Activated CD8-positive, alpha-beta memory T cell treated with anti-CD3 and anti-CD28 coated beads, Interleukin-2, amount 10 ng/mL, durations not matched to agents 7 days and 5 days (primary cell): ENCODE results near the gene DOCK1. TPM values are rescaled to one million over a fixed set of nuclear protein-coding genes. Genes with fewer than 3 reads are reported as not detected.

Experiments
- ATAC-seq: fragments of 150-1000 bp; cut with Tn5 transposase; one replicate; pipeline ENCODE4 v1.10.0; 2021; ENCODE audit warnings: moderate library complexity
- CTCF ChIA-PET: fragments of 350-600 bp; sonication (Branson Sonifier 250); formaldehyde crosslinking; loops from one replicate; lab custom pipeline; 2021; ENCODE audit warnings: antibody characterized with exemption; lab: Charles Lee
- DNase-seq: peaks from one replicate; pipeline ENCODE4 v3.0.0-alpha.2; 2020
- H3K27ac Mint-ChIP-seq: one replicate; pipeline ENCODE4 v1.8.0; 2021; ENCODE audit warnings: mild to moderate bottlenecking, mixed read lengths
- H3K27me3 Mint-ChIP-seq: one replicate; pipeline ENCODE4 v1.8.0; 2021; ENCODE audit warnings: mixed read lengths
- H3K36me3 Mint-ChIP-seq: one replicate; pipeline ENCODE4 v1.8.0; 2021; ENCODE audit warnings: mild to moderate bottlenecking, mixed read lengths
- H3K4me1 Mint-ChIP-seq: one replicate; pipeline ENCODE4 v1.8.0; 2021; ENCODE audit warnings: mixed read lengths
- H3K4me3 Mint-ChIP-seq: one replicate; pipeline ENCODE4 v1.8.0; 2021; ENCODE audit warnings: mild to moderate bottlenecking, moderate library complexity, mixed read lengths
- H3K9me3 Mint-ChIP-seq: one replicate; pipeline ENCODE4 v1.8.0; 2022; ENCODE audit warnings: low read depth, mixed read lengths
- total RNA-seq, 2 experiments: library from RNA; stranded (reverse); gene quantifications; one replicate each; pipeline ENCODE4 v1.2.3, GENCODE V29; 2021

The DOCK1 gene
- total RNA-seq, 2 experiments from 2014 or later: 0.07 TPM; not detected in 1

DNA sequence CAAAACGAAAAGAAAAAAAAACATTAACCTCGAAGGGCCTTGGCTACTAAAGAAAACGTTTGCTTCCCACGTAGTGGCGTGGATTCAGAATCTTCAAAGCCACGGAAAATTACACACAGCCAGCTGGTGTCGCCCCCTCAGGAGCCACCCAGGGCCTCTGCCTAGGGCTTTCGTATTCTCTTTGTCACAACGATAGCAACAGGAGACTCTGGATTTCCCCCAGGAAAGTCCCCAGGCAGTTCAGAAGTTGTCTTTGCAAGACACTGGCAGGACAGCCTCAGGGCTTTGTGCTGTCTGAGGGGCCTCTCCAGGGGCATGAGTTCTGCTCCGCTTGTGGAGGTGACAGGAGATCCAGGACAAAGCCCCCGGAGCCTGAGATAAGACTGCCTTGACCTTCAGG lies 441.4 kb downstream of the DOCK1 start:
- CTCF ChIA-PET: no interaction called here
- H3K9me3 Mint-ChIP-seq: no peaks in the 10 kb centered on the region
- no peaks in the 10 kb centered on the region for H3K4me1 Mint-ChIP-seq
- H3K27me3 Mint-ChIP-seq: no peaks in the 10 kb centered on the region
- H3K36me3 Mint-ChIP-seq: no peaks in the 10 kb centered on the region
- no peak overlapping the region for H3K27ac Mint-ChIP-seq
- ATAC-seq (no peak), DNase-seq (no peak)
- no peak overlapping the region for H3K4me3 Mint-ChIP-seq

DNA sequence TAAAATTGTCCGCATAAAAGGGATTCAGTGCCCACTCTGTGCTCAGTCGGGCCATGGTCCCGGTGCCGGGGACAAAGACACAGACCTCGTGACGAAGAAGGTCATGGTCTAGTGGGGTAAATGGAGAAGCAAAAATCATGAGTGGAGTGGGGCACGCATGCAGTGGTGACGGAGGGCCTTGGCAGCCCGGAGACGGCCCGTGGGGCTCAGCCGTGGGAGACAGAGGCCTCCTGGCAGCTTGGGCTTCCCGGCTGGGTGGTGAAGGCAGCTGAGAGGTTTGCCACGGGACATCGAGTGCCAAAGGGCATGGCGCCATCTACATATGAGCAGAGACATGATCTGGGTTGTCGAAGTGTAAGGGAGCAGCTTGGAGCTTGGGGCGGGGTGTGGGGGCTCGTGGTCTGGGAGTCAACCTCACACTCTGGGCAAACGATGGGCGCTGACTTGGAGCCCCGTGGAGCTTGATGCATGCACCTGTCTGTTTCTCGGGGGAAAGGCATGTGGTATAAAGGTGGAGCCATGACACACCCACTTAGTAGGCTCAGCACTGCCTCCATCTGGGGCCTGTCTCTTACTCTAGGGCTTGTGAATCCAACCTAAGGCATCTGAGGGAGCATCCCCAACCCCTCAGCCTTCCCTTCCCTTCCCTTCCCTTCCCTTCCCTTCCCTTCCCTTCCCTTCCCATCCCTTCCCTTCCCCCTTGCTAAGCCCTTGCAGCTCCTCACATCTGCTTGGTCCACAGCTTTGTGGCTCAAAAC lies 442.2 kb downstream of the DOCK1 start:
- DNase-seq (no peak), ATAC-seq (no peak)
- Mint-ChIP-seq H3K4me1 (no peaks in the 10 kb centered on the region), H3K9me3 (no peaks in the 10 kb centered on the region), H3K4me3 (no peak overlapping the region), H3K27ac (no peak overlapping the region), H3K36me3 (no peaks in the 10 kb centered on the region), H3K27me3 (no peaks in the 10 kb centered on the region)
- CTCF ChIA-PET: no interaction called here

- Mint-ChIP-seq H3K27ac (no peak overlapping the region), H3K9me3 (no peaks in the 10 kb centered on the region), H3K4me1 (no peaks in the 10 kb centered on the region), H3K4me3 (no peak overlapping the region), H3K36me3 (no peaks in the 10 kb centered on the region), H3K27me3 (no peaks in the 10 kb centered on the region)
- ATAC-seq: no peak
- CTCF ChIA-PET: no interaction called here
- DNase-seq: no peak
Observed at GRCh38 chr10:127349737-127350136, 444.5 kb downstream of the DOCK1 start.

DNA sequence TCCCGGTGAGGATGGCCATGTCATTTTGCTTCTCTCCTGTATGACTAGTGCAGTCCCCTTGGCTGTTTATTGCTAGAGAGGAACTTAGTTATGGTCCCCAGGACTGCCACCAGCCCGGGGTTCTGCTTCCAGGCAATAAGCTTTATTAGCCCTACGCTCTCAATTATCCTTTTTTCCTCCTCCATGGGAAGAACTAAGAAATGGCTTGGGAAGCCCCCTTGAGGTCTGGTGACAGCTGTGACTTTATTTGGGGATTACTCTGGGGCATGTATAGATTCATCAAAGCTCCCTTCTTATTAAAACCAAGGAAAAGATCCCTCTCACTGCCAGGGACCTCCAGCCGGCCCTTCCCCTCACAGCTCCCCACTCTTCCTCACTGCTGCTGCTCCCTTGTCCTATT lies 446.3 kb downstream of the DOCK1 start:
- no peak overlapping the region for H3K27ac Mint-ChIP-seq
- H3K36me3 Mint-ChIP-seq: no peaks in the 10 kb centered on the region
- H3K9me3 Mint-ChIP-seq: no peaks in the 10 kb centered on the region
- no peaks in the 10 kb centered on the region for H3K4me1 Mint-ChIP-seq
- CTCF ChIA-PET: no interaction called here
- DNase-seq (no peak), ATAC-seq (no peak)
- H3K27me3 Mint-ChIP-seq: no peaks in the 10 kb centered on the region
- H3K4me3 Mint-ChIP-seq: no peak overlapping the region

DNA sequence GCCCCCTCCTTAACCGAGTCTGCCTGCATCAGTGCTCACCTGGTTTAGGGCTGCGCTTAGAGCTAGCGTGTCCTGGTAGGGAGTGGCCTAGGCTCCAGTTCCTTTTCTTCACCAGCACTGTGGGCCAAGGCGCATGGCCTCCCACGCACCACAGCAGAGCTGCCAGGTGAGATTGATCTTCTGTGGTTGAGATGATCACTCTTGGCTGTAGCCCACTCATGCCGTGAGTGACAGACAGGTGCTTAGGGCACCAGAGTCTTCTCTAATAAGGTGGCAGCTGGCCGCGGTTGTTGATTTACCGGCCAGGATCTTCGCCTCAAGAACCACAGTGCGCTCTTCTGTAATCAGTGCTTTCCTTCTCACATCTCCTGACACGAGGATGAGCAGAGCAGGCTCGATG lies 448.3 kb downstream of the DOCK1 start:
- ATAC-seq (no peak), DNase-seq (no peak)
- H3K27me3 Mint-ChIP-seq: no peaks in the 10 kb centered on the region
- H3K9me3 Mint-ChIP-seq: no peaks in the 10 kb centered on the region
- no peak overlapping the region for H3K27ac Mint-ChIP-seq
- H3K36me3 Mint-ChIP-seq: no peaks in the 10 kb centered on the region
- no peak overlapping the region for H3K4me3 Mint-ChIP-seq
- no peaks in the 10 kb centered on the region for H3K4me1 Mint-ChIP-seq
- CTCF ChIA-PET: no interaction called here

DNA sequence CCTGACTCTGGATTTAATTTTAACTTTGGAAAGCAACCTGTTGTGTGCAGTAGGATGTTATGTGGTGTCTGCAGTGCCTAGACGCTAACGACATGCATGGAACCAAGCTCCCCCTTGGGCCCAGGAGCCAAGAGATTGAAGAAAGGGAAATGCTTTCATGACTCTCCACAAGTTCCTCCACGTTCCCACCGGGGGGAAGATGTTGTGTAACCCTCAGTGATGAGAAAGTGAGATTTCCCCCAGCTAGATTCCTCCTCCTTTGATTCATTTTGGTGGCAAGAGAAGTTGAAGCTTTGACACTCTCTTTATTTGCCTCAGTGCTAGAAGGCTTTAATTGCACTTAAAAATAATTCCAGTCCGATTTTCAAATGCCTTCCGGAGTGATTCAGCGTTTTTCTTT lies 449.0 kb downstream of the DOCK1 start:
- ATAC-seq (no peak), DNase-seq (no peak)
- Mint-ChIP-seq H3K27ac (no peak overlapping the region), H3K27me3 (no peaks in the 10 kb centered on the region), H3K4me1 (no peaks in the 10 kb centered on the region), H3K4me3 (no peak overlapping the region), H3K36me3 (no peaks in the 10 kb centered on the region), H3K9me3 (no peaks in the 10 kb centered on the region)
- CTCF ChIA-PET: no interaction called here

- Mint-ChIP-seq H3K9me3 (no peaks in the 10 kb centered on the region), H3K36me3 (no peaks in the 10 kb centered on the region), H3K27me3 (no peaks in the 10 kb centered on the region), H3K4me3 (no peak overlapping the region), H3K4me1 (no peaks in the 10 kb centered on the region), H3K27ac (no peak overlapping the region)
- CTCF ChIA-PET: no interaction called here
- no peak for ATAC-seq
- DNase-seq: no peak
Observed at GRCh38 chr10:127354992-127355391, 449.8 kb downstream of the DOCK1 start.

- CTCF ChIA-PET: no interaction called here
Observed at GRCh38 chr10:127356360-127356759, 451.1 kb downstream of the DOCK1 start.

DNA sequence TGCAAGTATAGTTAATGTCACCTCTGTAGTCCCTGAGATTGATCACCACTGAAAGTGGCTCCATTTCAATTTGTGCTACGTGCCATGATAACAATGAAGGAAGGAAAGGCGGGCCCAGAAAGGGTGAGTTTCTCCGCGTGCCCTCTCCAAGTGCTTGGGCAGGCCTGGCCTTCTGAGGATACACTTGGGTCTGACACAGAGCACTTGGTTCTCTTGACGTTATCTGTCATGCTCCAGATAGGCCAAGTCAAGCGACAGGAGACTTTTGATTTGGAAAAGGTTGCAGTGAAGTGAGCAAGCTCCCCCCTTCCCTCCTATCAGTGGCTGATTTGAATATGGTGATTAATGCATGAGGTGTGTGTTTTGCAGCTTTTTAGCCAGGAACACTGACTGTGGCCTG lies 452.0 kb downstream of the DOCK1 start:
- H3K27me3 Mint-ChIP-seq: no peaks in the 10 kb centered on the region
- no peak overlapping the region for H3K4me3 Mint-ChIP-seq
- no peak overlapping the region for H3K27ac Mint-ChIP-seq
- no peaks in the 10 kb centered on the region for H3K9me3 Mint-ChIP-seq
- H3K4me1 Mint-ChIP-seq: no peaks in the 10 kb centered on the region
- no peak for ATAC-seq
- no peaks in the 10 kb centered on the region for H3K36me3 Mint-ChIP-seq
- CTCF ChIA-PET: no interaction called here
- no peak for DNase-seq

More at GRCh38 chr10:127356360-127356759, 451.1 kb downstream of the DOCK1 start:
- ATAC-seq (no peak), DNase-seq (no peak)
- no peaks in the 10 kb centered on the region for H3K27me3 Mint-ChIP-seq
- no peaks in the 10 kb centered on the region for H3K9me3 Mint-ChIP-seq
- no peaks in the 10 kb centered on the region for H3K4me1 Mint-ChIP-seq
- no peak overlapping the region for H3K27ac Mint-ChIP-seq
- no peak overlapping the region for H3K4me3 Mint-ChIP-seq
- no peaks in the 10 kb centered on the region for H3K36me3 Mint-ChIP-seq

DNA sequence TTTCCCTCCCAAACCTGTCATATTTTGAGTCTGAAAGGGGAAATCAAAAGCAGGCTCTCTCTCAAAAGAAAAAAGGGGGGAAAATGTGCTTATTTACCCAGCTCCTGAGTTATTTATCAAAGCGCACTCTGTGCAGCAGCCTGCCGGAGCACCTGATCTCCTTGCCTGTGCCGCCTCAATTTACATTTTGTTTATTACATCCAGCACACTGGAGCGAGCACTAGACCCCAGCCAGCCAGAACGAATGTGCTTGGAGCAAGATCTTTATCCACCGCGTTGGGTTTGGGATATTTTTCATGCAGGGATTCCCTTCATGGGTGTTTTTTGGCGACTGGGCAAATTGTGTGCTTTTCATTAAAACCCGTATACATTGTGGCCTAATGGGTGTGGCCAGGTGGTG lies 453.1 kb downstream of the DOCK1 start:
- CTCF ChIA-PET: no interaction called here
- no peaks in the 10 kb centered on the region for H3K9me3 Mint-ChIP-seq
- no peaks in the 10 kb centered on the region for H3K4me1 Mint-ChIP-seq
- DNase-seq (no peak), ATAC-seq (no peak)
- H3K4me3 Mint-ChIP-seq: no peak overlapping the region
- H3K27me3 Mint-ChIP-seq: no peaks in the 10 kb centered on the region
- no peak overlapping the region for H3K27ac Mint-ChIP-seq
- no peaks in the 10 kb centered on the region for H3K36me3 Mint-ChIP-seq

DNA sequence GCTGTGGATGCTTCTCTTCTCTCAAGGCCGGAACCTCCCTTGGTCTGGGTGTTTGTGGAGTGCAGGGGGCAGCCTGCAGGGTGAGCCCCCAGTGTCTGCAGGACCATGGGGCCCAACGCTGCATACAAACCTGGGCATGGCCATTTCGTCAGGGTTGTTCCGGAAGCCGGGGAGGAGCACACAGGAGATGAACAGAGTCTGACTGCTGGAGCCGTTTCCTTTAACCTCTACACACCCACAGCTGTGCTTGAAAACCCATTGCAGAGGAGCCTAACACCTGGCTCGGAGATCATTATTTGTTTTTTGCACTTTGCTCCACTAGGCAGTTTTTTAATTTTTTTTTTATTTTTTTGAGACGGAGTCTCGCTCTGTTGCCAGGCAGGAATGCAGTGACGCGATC lies 458.8 kb downstream of the DOCK1 start:
- CTCF ChIA-PET: no interaction called here
- H3K27ac Mint-ChIP-seq: no peak overlapping the region
- no peaks in the 10 kb centered on the region for H3K9me3 Mint-ChIP-seq
- H3K36me3 Mint-ChIP-seq: no peaks in the 10 kb centered on the region
- H3K4me1 Mint-ChIP-seq: no peaks in the 10 kb centered on the region
- ATAC-seq (no peak), DNase-seq (no peak)
- no peak overlapping the region for H3K4me3 Mint-ChIP-seq
- H3K27me3 Mint-ChIP-seq: no peaks in the 10 kb centered on the region

DNA sequence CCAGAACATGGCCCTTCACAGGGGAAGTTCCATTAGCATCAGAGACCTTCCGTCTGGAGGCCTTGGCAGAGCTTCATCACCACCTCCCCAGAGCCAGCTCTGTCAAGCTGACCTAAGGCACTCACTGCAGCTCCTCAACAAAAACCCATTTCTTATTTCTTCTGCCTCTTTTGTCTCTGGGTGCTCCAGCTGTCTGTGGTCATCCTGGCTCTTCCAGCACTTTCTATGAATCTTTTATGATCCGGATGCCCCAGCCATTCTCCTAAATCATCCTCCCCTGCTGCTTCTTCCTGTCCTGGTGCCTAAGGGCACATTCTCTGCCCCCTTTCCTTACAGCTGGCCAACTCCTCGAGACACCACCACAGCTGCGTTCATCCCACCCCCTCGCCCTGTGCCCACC lies 462.9 kb downstream of the DOCK1 start:
- ATAC-seq (no peak), DNase-seq (no peak)
- CTCF ChIA-PET: no interaction called here
- Mint-ChIP-seq H3K27me3 (no peaks in the 10 kb centered on the region), H3K4me3 (no peak overlapping the region), H3K4me1 (no peaks in the 10 kb centered on the region), H3K9me3 (no peaks in the 10 kb centered on the region), H3K27ac (no peak overlapping the region), H3K36me3 (no peaks in the 10 kb centered on the region)

GRCh38 chr10:127368929-127369328 lies 463.7 kb downstream of the DOCK1 start:
- H3K27ac Mint-ChIP-seq: no peak overlapping the region
- H3K4me3 Mint-ChIP-seq: no peak overlapping the region
- no peaks in the 10 kb centered on the region for H3K36me3 Mint-ChIP-seq
- no peaks in the 10 kb centered on the region for H3K4me1 Mint-ChIP-seq
- no peaks in the 10 kb centered on the region for H3K9me3 Mint-ChIP-seq
- ATAC-seq: no peak
- CTCF ChIA-PET: no interaction called here
- no peaks in the 10 kb centered on the region for H3K27me3 Mint-ChIP-seq
- no peak for DNase-seq

DNA sequence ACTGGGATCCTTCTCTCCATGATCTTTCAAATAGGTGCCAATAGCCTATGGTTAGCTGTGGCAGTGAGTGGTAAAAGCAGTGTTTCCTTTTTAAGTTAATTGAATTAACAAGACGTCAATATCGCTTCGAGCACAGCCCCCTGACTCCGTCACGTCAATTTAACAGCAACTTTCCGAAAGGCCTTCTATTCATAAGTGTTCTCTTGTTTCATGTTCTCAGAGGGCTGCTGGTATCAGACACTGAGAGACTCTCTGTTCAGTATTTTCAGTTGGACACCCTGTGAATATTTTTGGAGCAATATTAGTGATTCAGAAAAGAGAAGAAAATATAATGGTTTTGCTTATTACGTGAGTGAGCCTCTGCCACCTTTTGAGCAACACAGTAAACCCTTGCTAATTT lies 465.4 kb downstream of the DOCK1 start:
- CTCF ChIA-PET: no interaction called here
- no peak overlapping the region for H3K27ac Mint-ChIP-seq
- ATAC-seq (no peak), DNase-seq (no peak)
- no peaks in the 10 kb centered on the region for H3K4me1 Mint-ChIP-seq
- H3K27me3 Mint-ChIP-seq: no peaks in the 10 kb centered on the region
- H3K4me3 Mint-ChIP-seq: no peak overlapping the region
- H3K36me3 Mint-ChIP-seq: no peaks in the 10 kb centered on the region
- no peaks in the 10 kb centered on the region for H3K9me3 Mint-ChIP-seq

DNA sequence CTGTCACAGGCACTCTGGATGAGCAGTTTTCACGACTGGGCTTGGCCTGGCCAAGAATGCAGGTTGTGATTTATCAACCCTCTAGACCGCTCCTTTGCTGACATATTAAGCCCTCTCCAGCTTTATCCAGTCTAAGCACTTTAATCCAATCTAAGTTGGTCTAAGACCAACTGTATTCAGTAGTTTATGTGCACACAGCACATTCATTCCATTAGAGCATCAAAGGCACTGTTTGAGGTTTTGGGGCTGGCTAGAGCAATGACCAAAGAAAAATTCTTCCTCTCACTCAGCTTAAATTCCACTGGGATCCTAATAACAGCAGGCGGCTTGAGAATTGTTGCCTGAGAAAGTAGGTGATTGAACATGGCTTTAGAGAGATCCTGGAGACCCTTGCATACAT lies 467.1 kb downstream of the DOCK1 start:
- H3K4me1 Mint-ChIP-seq: no peaks in the 10 kb centered on the region
- DNase-seq (no peak), ATAC-seq (no peak)
- no peaks in the 10 kb centered on the region for H3K27me3 Mint-ChIP-seq
- H3K4me3 Mint-ChIP-seq: no peak overlapping the region
- CTCF ChIA-PET: no interaction called here
- no peaks in the 10 kb centered on the region for H3K36me3 Mint-ChIP-seq
- H3K27ac Mint-ChIP-seq: no peak overlapping the region
- H3K9me3 Mint-ChIP-seq: no peaks in the 10 kb centered on the region
